GM19397 (cell line): Measurements from ENCODE around the gene BICRAL.
"Not testable (repeated sequence)": the region's sequence is repeated elsewhere in the genome, so short reads cannot be mapped to it uniquely, and the experiment has no call there.

Experiments used
- ATAC-seq: cut with Tn5 transposase; IDR thresholded peaks from one replicate; pipeline ENCODE4 v1.9.1; 2021; ENCODE audit warnings: mild to moderate bottlenecking, moderate library complexity; ENCODE audit not compliant: unreplicated experiment

The BICRAL gene

DNA sequence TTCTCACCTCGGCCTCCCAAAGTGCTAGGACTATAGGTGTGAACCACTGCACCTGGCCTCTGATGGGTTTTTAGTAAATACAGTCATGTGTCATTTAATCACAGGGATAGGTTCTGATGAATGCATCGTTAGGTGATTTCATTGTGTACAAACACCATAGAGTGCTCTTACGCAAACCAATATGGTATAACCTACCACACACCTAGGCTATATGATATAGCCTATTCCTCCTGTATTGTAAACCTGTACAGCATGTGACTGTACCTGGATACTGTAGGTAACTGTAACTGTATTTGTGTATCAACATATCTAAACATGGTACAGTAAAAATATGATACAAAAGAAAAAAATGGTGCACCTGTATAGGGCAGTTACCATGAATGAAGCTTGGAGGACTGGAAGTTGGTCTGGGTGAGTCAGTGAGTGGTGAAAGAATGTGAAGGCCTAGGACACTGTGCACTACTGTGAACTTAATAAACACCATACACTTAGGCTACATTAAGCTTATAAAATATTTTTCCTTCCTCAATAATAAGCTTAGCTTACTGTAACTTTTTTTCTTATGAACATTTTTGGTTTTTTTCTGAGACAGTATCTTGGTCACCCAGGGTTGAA, 10.0 kb downstream of the BICRAL start:
- no peak for ATAC-seq

DNA sequence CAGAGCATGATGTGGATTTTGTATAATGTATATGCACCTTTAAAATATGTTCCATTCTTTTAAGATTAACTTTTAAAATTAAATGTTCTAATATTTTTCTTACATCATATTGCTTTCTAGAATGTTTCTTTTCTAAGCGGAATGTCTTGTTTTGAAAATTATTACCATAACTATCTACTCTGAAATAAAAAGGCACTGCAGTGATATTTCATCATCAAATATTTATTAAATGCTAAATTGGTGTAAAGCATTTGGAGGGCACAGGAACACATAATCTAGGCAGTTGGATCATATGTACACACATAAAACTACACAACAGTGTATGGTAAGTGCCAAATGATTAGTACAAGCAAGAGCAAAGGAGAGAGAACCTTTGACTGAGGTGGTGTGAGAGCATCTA, 13.8 kb downstream of the BICRAL start:
- ATAC-seq, result no peak

DNA sequence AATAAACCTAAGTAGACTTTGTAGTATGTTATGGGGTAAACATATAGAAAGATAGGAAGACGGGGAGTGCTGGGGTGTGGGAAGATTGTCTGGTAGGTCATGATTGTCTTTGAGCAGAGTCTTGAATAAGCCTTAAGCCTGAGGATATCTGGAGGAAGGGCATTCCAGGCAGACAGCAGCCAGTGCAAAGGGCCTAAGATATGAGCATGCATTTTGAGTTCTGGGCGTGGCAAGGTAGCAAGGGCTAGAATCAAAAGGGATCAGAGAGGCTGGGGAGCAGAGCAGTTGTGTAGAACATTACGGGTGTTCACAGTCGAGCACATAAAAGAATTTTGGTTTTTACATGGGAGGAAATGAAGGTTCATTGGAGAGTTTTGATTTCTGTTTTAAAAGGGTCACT, 14.3 kb downstream of the BICRAL start:
- ATAC-seq, result no peak

DNA sequence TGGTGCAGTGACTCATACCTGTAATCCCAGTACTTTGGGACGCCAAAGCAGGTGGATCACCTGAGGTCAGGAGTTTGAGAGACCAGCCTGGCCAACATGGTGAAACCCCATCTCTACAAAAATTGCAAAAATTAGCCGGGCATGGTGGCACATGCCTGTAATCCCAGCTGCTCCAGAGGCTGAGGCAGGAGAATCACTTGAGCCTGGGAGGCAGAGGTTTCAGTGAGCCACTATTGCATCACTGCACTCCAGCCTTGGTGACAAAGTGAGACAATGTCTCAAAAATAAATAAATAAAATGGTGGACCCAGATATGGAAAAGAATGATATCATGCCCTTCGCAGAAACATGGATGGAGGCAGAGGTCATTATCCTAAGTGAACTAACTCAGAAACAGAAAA, 15.8 kb downstream of the BICRAL start:
- not testable (repeated sequence) for ATAC-seq

DNA sequence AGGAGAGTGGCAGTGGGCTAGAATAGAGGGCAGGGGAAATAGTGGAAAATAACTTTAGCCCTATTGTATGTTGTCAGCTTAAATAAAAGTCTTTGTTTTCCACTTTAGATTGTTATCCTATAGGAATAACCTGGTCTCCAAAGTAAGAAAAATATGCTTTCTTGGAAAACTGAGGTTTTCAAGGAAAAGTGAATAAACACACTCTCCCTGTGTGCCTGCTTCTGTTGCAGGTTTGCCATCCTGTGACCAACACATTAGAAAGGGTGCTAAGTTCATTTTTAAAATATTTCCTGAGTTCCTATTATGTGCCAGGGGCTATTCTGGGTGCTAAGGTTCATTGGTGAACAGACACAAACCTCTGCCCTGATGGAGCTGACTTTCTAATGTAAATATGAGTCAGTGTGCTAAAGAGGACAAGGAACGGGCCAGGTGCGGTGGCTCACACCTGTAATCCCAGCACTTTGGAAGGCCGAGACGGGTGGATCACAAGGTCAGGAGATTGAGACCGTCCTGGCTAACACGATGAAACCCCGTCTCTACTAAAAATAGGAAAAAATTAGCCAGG, 23.5 kb downstream of the BICRAL start:
- ATAC-seq, result no peak

DNA sequence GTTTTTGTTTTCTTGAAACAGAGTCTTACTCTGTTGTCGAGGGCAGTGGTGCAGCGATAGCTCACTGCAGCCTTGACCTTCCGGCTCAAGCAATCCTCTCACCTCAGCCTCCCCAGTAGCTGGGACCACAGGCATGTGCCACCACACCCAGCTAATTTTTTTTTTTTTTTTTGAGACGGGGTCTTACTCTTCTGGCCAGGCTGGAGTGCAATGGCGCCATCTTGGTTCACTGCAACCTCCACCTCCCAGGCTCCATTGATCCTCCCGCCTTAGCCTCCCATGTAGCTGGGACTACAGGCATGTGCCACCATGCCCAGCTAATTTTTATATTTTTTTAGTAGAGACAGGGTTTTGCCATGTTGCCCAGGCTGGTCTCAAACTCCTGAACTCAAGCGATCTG, 24.5 kb downstream of the BICRAL start:
- ATAC-seq, result not testable (repeated sequence)

DNA sequence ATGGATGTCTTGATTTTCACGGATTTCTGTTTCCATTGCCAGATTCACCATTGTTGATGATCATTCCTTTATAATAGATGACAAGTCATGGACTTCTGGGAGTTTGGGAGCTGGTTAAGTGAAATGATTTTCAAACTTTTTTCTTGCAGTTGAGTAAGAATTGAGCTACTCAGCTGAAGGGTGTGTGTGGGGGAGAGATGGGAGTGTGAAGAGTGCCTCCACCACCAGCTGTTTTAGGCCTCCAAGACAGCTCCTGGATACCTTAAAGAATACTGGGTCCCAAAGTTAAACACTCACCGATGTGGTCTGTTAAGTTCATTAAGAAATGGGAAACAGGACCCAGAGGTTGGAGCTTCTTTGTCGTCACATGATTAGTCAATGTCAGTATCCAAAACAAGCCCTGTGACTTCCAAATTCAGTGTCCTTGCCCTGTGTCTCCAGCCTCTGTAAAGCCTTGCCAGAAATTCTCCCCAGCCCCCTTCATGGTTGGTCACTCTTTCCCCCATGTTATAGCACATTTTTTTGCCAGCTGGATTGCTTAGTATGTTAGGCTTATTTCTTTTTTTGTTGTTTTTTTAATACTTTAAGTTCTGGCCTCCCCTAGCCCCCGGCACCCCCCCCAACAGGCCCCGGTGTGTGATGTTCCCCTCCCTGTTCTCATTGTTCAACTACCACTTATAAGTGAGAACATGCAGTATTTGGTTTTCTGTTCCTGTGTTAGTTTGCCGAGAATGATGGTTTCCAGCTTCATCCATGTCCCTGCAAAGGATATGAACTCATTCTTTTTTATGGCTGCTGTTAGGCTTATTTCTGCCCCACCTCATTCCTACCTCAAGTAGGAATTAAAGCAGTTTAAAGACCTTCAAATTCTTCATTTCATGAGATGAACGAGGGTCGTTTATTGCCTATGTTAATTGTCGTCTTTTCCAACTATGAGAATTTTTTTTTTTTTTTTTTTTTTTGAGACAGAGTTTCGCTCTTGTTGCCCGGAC, 26.9 kb downstream of the BICRAL start:
- no peak for ATAC-seq

DNA sequence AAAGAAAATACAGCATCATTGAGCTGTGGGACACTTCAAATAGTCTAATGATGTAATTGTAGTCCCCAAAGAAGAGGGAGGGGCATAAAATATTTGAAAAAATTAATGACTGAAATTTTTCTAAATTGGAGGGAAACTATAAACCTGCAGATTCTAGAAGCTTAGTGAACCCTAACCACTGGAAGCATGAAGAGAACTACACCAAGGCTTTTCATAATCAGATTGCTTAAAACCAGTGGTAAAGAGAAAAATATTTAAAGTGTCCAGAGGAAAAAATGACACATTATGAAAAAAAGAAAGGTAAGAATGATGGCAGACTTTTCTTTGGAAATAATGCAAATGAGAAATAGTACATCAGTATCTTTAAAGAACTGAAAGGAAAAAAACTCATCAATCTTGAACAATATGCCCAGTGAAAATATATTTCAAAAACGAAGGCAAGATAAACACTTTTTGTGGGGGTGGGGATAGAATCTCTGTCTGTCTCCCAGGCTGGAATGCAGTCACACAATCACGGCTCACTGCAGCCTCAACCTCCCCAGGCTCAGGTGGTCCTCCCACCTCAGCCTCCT, 31.3 kb downstream of the BICRAL start:
- ATAC-seq, result no peak

DNA sequence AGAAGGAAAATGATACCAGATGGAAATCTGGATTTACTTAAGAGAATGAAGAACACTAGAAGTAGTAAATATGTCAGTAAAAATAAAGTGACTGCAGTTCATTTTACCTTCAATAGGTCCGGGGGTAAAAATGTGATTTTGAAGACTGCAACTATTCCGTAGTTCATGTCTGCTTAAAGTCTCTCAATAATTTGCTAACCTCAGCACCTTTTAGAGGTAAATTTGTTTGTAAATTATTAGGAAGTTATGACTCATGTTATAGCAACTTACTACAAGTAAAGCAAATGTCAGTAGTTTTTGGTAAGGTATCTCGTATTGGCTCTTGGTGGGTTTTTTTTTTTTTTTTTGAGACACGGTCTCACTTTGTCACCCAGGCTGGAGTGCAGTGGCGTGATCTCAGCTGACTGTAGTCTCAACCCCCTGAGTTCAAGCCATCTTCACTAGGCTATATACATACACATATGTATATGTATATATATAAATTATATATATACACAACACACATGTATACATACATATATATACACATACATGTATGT, 32.1 kb downstream of the BICRAL start:
- ATAC-seq, result no peak

DNA sequence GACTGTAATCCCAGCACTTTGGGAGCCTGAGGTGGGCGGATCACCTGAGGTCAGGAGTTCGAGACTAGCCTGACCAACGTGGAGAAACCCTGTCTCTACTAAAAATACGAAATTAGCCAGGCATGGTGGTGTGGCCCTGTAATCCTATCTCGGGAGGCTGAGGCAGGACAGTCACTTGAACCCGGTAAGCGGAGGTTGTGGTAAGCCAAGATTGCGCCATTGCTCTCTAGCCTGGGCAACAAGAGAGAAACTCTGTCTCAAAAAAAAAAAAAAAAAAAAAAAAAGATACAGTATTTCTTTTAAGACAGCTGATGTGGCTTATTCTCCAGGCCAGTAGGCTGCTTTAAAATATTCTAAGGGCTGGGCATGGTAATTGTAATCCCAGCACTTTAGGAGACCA, 33.9 kb downstream of the BICRAL start:
- not testable (repeated sequence) for ATAC-seq

DNA sequence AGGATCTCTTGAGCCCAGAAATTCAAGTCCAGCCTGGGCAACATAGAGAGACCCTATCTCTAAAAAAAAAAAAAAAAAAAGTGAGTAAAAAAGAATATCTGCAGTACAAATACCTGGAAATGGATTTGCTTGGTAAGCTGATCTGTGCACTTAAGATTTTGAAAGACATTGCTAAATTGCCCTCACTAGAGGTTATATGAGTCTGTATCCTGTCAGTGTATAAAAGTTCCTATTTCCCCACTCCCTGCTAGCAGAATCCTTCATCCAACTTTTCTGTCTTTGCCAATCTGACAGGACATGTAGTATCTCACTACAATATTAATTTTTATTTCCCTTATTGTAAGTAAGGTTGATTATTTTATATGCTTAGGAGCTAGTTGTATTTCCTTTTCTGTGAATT, 36.1 kb downstream of the BICRAL start:
- ATAC-seq, result no peak

DNA sequence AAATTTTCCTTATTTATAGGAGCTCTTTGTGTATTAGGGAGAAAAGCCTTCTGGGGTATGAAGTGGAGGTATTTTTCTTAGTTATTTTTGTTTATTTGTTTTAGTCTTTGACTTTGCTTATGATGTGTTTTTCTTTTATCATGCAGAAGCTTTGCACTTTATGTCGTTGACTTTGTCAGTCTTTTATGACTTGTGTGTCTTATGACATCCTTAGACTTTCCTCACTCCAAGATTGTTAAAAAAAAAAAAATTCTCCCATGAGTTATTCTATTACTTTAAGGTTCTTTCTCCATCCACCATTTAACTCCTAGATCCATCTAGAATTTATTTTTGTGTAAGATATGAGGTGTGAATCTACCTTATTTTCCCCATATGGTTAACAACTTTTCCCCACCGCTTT, 36.6 kb downstream of the BICRAL start:
- no peak for ATAC-seq

DNA sequence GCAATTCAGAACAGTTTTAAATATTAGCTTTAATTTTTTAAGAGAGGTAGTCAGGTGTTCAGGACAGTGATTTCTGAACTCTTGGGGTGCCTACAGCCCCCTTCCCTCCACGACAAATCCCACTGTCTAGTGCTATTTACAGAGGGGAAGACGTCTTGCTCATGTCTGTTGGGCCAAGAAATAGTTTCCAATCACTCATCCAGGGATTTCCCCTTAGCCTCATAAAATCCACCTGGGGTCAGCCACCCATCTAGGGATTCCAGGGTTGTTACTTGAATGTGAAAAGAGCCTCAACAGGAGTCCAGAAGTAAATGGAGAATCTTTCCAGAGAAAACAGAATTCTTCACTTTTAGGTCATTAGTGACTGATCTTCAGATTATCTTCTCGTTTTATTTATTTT, 37.0 kb downstream of the BICRAL start:
- no peak for ATAC-seq

DNA sequence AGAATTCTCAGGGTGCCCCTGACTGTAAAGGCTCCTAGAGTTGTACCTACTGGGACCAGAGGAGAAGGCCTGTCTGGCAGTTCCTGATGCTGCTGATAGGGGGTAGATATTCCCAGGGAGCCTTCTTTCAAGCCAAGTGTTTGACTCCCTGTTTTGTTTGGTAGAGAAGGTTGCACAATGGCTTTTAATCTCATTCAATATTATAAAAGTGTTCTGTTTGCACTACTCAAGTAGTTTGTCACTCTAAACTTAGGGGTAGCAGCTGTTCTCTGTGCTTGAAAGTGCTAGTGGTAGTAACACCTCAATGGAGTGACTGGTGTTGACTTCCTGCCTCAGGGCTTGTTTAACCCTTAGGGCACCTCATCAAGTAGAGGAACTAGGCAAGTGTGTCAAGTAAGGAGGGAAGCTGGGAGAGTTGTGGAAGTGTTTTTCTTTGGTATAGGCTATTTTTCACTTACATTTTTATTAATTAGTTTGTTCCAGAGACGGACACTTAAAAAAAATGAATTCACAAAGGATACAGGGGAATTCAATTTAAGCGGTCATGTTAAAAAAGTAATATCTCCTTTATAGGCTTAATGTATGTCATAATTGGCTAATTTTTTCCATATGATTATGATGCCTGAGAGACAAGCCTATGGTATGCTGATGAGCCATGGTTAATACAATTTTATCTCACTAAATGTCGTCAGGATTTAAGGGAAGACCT, 38.1 kb downstream of the BICRAL start:
- no peak for ATAC-seq

DNA sequence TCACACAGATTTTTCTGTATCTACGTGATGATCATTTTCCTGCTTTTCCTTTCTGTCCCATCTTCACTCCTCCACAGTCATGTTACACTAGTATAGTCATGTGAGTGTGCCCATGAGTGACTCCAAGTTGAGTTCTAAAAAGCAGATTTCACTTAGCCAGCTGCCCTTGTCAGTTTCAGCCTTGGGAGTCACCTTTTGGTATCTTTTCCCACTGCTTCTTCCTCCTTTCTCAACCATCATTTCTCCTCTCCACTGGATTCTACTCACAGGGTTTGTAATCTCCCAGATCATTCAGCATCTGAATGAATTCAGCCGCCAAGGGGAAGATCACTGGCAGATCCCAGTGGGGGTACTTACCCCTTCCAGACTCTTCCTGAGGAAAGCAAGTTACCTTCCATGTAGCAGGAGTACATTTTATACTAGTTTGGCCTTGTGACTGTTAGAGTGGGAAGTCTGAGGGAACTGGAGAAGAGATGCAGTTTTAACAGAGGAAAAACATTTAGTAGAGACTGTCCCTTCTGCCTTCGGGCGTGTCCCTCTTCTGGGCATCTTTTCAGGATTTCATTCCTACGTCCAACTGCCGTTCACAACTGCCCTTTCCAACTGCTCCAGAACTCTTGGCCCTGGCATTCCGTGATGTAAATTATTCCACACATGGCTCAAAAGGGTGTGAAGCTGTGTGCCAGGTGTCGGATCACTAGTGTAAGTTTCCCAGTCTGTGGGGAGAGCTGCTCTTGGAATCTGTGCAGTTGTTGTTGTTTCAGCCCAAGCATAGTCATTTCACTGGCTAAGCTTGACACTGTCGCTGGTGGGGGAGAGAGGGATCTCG, 38.9 kb downstream of the BICRAL start:
- no peak for ATAC-seq

DNA sequence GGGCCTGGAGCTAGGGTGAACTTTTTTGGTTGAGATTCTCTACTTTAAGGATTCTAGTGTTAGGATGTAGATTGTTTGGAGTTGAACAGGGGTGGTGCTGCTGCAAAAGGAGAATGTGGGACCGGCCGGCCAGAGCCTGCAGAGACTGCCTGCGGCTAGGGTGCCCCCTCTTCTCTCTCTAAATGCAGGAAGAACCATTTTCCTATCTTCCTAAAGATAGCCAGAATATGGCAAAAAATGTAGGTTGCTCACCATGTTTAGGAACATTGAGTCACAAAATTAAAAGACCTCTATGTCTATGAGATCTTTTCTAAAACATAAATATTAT, 39.5 kb downstream of the BICRAL start:
- ATAC-seq, result no peak

DNA sequence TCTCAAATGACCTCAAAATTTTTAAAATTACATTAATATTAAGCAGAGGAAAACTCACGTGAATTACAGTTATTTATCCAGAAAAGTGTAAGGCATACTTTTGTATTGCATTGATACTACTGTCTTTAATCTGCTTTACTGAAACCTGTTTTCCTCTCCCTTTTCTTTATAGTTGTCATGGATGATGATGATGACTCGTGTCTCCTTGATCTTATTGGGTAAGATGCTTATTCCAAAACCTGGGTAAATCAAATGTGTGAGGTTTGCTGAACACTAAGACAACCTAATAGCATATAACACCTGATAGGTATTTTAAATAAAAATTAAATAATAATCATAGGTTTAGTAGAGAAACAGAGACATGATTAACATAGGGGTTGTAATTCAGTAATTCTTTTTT, 40.0 kb downstream of the BICRAL start:
- ATAC-seq, result no peak

DNA sequence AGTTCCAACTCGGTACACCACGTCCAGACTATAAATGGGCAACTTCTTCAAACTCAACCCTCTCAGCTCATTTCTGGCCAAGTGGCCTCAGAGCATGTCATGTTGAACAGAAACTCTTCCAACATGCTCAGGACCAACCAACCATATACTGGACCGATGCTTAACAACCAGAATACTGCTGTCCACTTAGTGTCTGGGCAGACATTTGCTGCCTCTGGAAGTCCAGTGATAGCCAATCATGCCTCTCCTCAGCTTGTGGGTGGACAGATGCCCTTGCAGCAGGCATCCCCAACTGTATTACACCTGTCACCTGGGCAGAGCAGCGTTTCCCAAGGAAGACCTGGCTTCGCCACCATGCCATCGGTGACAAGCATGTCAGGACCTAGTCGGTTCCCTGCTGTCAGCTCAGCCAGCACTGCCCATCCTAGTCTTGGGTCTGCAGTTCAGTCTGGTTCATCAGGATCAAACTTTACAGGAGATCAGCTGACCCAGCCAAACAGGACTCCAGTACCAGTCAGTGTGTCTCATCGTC, 47.8 kb downstream of the BICRAL start:
- ATAC-seq, result no peak

DNA sequence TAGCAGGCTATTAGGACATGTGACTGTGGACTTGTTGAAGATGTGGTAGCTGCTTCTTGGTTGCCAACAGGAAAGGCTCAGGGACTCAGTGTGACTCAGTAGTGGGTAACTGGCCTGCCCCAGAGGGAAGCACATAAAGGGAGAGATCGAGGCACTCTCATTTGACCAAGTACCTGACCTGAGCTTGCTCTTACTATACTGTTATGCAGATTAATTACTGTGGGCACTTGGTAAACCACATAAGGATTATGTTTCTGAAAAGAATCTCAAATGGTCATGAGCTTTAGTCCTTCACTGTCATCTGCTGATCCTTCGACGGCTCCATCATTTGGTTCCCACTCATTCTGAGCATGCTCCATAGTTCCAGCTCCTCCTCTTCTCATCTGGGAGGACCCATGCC, 49.4 kb downstream of the BICRAL start:
- ATAC-seq, result no peak

DNA sequence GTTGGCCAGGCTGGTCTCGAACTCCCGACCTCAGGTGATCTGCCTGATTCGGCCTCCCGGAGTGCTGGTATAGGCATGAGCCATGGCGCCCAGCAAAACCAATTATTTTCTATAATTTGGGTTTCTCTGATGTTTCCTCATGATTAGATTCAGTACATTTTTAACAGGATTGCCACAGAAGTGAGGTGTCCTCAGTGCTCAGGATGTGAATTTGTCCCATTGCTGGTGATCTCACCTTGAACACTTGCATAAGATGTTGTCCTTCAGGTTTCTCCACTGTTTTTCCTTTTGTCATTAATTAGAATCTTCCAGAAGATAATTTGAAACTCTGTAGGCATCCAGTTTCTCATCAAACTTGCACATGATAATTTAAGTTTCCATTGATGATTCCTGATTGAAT, 52.2 kb downstream of the BICRAL start:
- no peak for ATAC-seq
